22Rv1 (cell line): ENCODE results near the gene SPTBN1.

Source experiments
- H3K27ac ChIP-seq: fragments of 450-650 bp; 2 replicates; pipeline ENCODE4 v1.5.1; 2017
- CTCF ChIP-seq: fragments of 450-650 bp; IDR thresholded peaks from 2 replicates; pipeline ENCODE4 v1.5.1; 2017; ENCODE audit warnings: mild to moderate bottlenecking
- ZFX ChIP-seq: fragments of 450-650 bp; IDR thresholded peaks from 2 replicates; pipeline ENCODE4 v1.6.1; 2017; ENCODE audit warnings: antibody characterized with exemption, borderline replicate concordance

Gene SPTBN1

DNA sequence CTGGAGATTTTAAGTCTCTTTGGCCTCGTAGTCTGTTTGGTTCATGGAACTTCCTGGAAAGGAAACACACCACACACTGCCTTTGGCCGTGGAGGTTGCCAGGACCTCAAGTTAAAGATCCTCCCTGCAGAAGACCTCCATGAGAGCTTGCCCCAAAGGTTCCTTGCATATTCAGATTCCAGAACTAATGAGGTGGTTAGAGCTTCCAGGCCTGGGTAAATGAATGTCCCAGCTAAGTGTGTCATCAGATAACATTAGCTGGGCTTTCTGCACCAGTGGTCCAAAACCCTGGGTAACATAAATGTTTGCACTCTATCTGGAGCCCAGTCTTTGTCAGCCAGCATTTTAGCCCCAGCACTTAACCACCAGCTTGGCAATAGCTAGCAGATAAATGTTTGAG is 145.2 kb downstream of the SPTBN1 start:
- no peak for TF ChIP-seq CTCF
- TF ChIP-seq ZFX, result no peak

GRCh38 chr2:54602736-54603322 is 146.7 kb downstream of the SPTBN1 start:
- TF ChIP-seq CTCF (no peak), ZFX (no peak)
- no peak overlapping the region for H3K27ac ChIP-seq

More for the DNA sequence above, 145.2 kb downstream of the SPTBN1 start:
- H3K27ac ChIP-seq, result no peak overlapping the region

DNA sequence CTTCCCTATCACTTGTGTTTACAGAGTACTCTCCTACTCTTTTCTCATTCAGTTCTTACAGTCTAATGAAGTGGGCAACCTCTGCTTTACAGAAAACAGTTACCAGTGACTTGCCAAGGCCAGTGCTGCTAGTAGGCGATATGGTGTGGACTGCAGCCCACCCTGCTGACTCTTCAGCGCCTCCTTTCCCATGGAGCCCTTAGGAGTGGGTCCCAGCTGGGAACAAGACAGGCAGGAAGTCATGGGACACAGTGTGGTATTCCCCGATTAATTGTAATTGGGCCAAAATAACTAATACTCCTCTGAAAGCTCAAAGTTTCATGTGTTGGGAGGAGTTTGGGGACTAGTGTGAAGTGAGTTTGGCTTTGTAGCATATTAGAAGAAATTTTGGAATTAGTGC is 147.2 kb downstream of the SPTBN1 start:
- no peak overlapping the region for H3K27ac ChIP-seq
- no peak for TF ChIP-seq CTCF
- no peak for TF ChIP-seq ZFX

GRCh38 chr2:54603796-54604195 is 147.7 kb downstream of the SPTBN1 start:
- no peak overlapping the region for H3K27ac ChIP-seq
- TF ChIP-seq ZFX (no peak), CTCF (no peak)

GRCh38 chr2:54604871-54605270 is 148.7 kb downstream of the SPTBN1 start:
- TF ChIP-seq CTCF (no peak), ZFX (no peak)
- no peak overlapping the region for H3K27ac ChIP-seq

DNA sequence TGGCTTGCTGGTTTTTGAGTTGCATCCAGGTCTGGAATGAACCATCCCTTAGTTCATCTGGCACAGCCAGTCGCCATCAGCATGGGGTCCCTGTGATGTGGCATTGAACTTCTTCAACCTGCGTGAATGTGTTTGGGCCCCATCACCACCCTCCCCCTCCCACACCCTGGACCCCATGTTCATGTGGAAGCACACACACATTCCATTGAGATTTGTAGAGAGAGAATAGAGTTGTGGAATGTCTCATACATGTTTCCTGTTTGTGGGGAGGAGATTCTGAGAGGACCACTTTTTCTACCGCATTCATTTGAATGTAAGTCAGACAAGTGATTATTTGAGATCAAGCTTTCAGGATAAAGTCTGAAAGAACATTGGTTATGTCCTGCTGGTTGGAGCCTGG is 149.7 kb downstream of the SPTBN1 start:
- TF ChIP-seq CTCF, result no peak
- no peak for TF ChIP-seq ZFX
- H3K27ac ChIP-seq, result no peak overlapping the region

DNA sequence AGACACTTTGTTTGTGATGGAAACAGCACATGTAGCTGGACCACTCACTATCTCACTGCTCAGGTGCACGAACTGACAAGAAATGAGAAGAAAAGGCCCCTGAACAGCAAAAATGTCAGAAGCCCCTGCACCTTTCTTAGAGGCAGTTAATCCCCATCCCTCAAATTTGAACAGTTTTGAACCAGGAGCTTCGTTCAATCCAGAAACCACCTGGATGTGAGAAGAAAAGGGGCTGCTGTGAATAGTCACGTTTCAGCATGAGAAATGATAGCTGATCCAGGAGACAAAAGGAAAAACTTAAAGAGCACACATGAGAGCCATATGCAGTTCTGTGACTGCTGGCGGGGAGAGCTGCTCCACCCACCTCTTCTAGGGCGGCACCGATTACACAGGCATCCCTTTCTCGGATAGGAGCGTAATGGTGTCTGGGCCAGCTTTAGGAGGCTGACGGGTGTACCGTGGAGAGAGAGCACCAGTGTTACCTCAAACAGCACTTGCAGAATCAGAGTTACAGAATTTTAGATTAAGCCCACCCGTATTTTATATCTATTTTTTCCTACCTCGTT is 150.3 kb downstream of the SPTBN1 start:
- no peak overlapping the region for H3K27ac ChIP-seq
- TF ChIP-seq CTCF, result no peak
- TF ChIP-seq ZFX, result no peak
